ENCODE results near the gene LRRC32. TPM values are rescaled to one million over a fixed set of nuclear protein-coding genes. Genes with fewer than 3 reads are reported as not detected.

The LRRC32 gene
- total RNA-seq, 2 experiments from 2014 or later: 5.5 to 25.3 TPM

GRCh38 chr11:76623171-76623883, 47.2 kb downstream of the LRRC32 start:
- no peak for DNase-seq (ENCODE audit: low spot score)
- Histone ChIP-seq H3K9me2 (ENCODE audit: insufficient read depth, low read length) (no peaks in the 10 kb centered on the region), H4K20me1 (ENCODE audit: insufficient read depth, low read length) (no peaks in the 10 kb centered on the region), H2AFZ (ENCODE audit: low read length) (no peak overlapping the region), H3K79me2 (ENCODE audit: insufficient read depth, low read depth, low read length) (no peaks in the 10 kb centered on the region), H3K4me3 (ENCODE audit: low read depth, low read length, poor library complexity, severe bottlenecking) (no peak overlapping the region), H3K4me2 (ENCODE audit: low read length) (no peak overlapping the region), H3K27ac (ENCODE audit: low read depth, low read length, poor library complexity, severe bottlenecking) (no peak overlapping the region), H3K4me1 (ENCODE audit: insufficient read depth, low read length, poor library complexity, severe bottlenecking) (peaks cover 23% of the 10 kb centered on the region), H3K9me3 (ENCODE audit: low read length) (peaks cover 9% of the 10 kb centered on the region; the same call in 1 of the 2 replicates), H3K36me3 (ENCODE audit: insufficient read depth, low read length) (no peaks in the 10 kb centered on the region)
- TF ChIP-seq CTCF (conservative IDR thresholded peaks at IDR 0.05; ENCODE audit: low read length): no peak
- TF ChIP-seq EZH2phosphoT487 (IDR thresholded peaks at IDR 0.05; ENCODE audit: borderline replicate concordance, low read depth, low read length): no peak
- ChIA-PET CTCF (ENCODE audit: unreplicated experiment) (no interaction called here), POLR2A (no interaction called here)
- intact Hi-C loops (cut with micrococcal nuclease; ENCODE audit: unreplicated experiment): no loop called here
- no TSS peak for BruUV-seq (replicated peaks)

GRCh38 chr11:76622493-76623094, 48.0 kb downstream of the LRRC32 start:
- Histone ChIP-seq H3K36me3 (ENCODE audit: insufficient read depth, low read length) (no peaks in the 10 kb centered on the region), H3K4me2 (ENCODE audit: low read length) (no peak overlapping the region), H3K9me3 (ENCODE audit: low read length) (peaks cover 9% of the 10 kb centered on the region; the same call in 1 of the 2 replicates), H4K20me1 (ENCODE audit: insufficient read depth, low read length) (no peaks in the 10 kb centered on the region), H3K79me2 (ENCODE audit: insufficient read depth, low read depth, low read length) (no peaks in the 10 kb centered on the region), H3K9me2 (ENCODE audit: insufficient read depth, low read length) (no peaks in the 10 kb centered on the region), H3K4me1 (ENCODE audit: insufficient read depth, low read length, poor library complexity, severe bottlenecking) (peaks cover 16% of the 10 kb centered on the region), H3K4me3 (ENCODE audit: low read depth, low read length, poor library complexity, severe bottlenecking) (no peak overlapping the region), H2AFZ (ENCODE audit: low read length) (no peak overlapping the region), H3K27ac (ENCODE audit: low read depth, low read length, poor library complexity, severe bottlenecking) (no peak overlapping the region)
- intact Hi-C loops (cut with micrococcal nuclease; ENCODE audit: unreplicated experiment): no loop called here
- no peak for DNase-seq (ENCODE audit: low spot score)
- CTCF ChIA-PET (ENCODE audit: unreplicated experiment): no interaction called here
- POLR2A ChIA-PET: no interaction called here
- TF ChIP-seq EZH2phosphoT487 (IDR thresholded peaks at IDR 0.05; ENCODE audit: borderline replicate concordance, low read depth, low read length) (no peak), CTCF (conservative IDR thresholded peaks at IDR 0.05; ENCODE audit: low read length) (no peak)
- no TSS peak for BruUV-seq (replicated peaks)

GRCh38 chr11:76621868-76622267, 48.7 kb downstream of the LRRC32 start:
- CTCF ChIA-PET (ENCODE audit: unreplicated experiment): no interaction called here

More at GRCh38 chr11:76621868-76622267, 48.7 kb downstream of the LRRC32 start:
- H3K27ac ChIP-seq (ENCODE audit: low read depth, low read length, poor library complexity, severe bottlenecking): no peak overlapping the region
- no peak overlapping the region for H3K4me2 ChIP-seq (ENCODE audit: low read length)
- no peak overlapping the region for H2AFZ ChIP-seq (ENCODE audit: low read length)
- no peaks in the 10 kb centered on the region for H3K9me2 ChIP-seq (ENCODE audit: insufficient read depth, low read length)
- peaks cover 8% of the 10 kb centered on the region for H3K4me1 ChIP-seq (ENCODE audit: insufficient read depth, low read length, poor library complexity, severe bottlenecking)
- H3K79me2 ChIP-seq (ENCODE audit: insufficient read depth, low read depth, low read length): no peaks in the 10 kb centered on the region
- intact Hi-C loops (cut with micrococcal nuclease; ENCODE audit: unreplicated experiment): no loop called here
- no peaks in the 10 kb centered on the region for H4K20me1 ChIP-seq (ENCODE audit: insufficient read depth, low read length)
- H3K36me3 ChIP-seq (ENCODE audit: insufficient read depth, low read length): no peaks in the 10 kb centered on the region
- TF ChIP-seq EZH2phosphoT487 (IDR thresholded peaks at IDR 0.05; ENCODE audit: borderline replicate concordance, low read depth, low read length) (no peak), CTCF (conservative IDR thresholded peaks at IDR 0.05; ENCODE audit: low read length) (no peak)
- BruUV-seq (replicated peaks): no TSS peak
- no peak for DNase-seq (ENCODE audit: low spot score)
- H3K4me3 ChIP-seq (ENCODE audit: low read depth, low read length, poor library complexity, severe bottlenecking): no peak overlapping the region
- peaks cover 9% of the 10 kb centered on the region; the same call in 1 of the 2 replicates for H3K9me3 ChIP-seq (ENCODE audit: low read length)
- POLR2A ChIA-PET: no interaction called here

Measured in OCI-LY7 (cell line).